HEK293 (cell line): ENCODE data around the gene ADRB2.

ENCODE experiments used
- CTCF ChIA-PET: fragments of 350-600 bp; formaldehyde crosslinking; extraction: SDS; loops from one replicate; lab custom pipeline; 2021; ENCODE audit warnings: antibody characterized with exemption; lab: Yijun Ruan, JAX
- POLR2A ChIA-PET: fragments of 300-600 bp; formaldehyde crosslinking; extraction: SDS; loops from one replicate; lab custom pipeline; 2020; ENCODE audit warnings: antibody characterized with exemption, inconsistent platforms; lab: Yijun Ruan, JAX
- H3K27ac ChIP-seq: fragments of 200-500 bp; sonication (Bioruptor generic); 2 replicates; pipeline ENCODE4 v1.5.1; 2014; ENCODE audit warnings: low read depth, low read length, control low read depth, inconsistent platforms; ENCODE audit errors: extremely low read depth
- H3K36me3 ChIP-seq, 2 experiments: fragments of 200-500 bp in 1 of 2; sonication (Bioruptor generic) in 1 of 2; 1 replicate in 1 of 2; 2 replicates in 1 of 2; pipeline ENCODE4 v1.5.1; 2014 to 2017; ENCODE audit warnings: inconsistent platforms in 2 of 2, low read length in 2 of 2; ENCODE audit not compliant: control insufficient read depth in 2 of 2, insufficient read depth in 1 of 2
- H3K4me1 ChIP-seq: fragments of 200-500 bp; sonication (Bioruptor generic); 2 replicates; pipeline ENCODE4 v1.5.1; 2014; ENCODE audit warnings: mild to moderate bottlenecking, low read length, inconsistent platforms; ENCODE audit not compliant: control insufficient read depth, insufficient read depth
- H3K4me3 ChIP-seq: 2 replicates; pipeline ENCODE4 v1.5.1; 2011; ENCODE audit warnings: low read depth, mild to moderate bottlenecking, control low read depth, low read length, moderate library complexity
- H3K9me3 ChIP-seq: fragments of 200-500 bp; sonication (Bioruptor generic); 2 replicates; pipeline ENCODE4 v1.5.1; 2014; ENCODE audit warnings: low read depth, low read length, inconsistent platforms; ENCODE audit not compliant: control insufficient read depth, insufficient read depth
- GLIS2 ChIP-seq: fragments of 450-650 bp; formaldehyde crosslinking; IDR thresholded peaks from 2 replicates; pipeline ENCODE4 v1.5.1; 2016; ENCODE audit warnings: missing biosample characterization, missing genetic modification characterization
- HOXC10 ChIP-seq: sonication (generic); formaldehyde crosslinking; IDR thresholded peaks from 2 replicates; pipeline ENCODE4 v1.8.1; 2023; ENCODE audit warnings: mild to moderate bottlenecking, missing genetic modification reagents
- INSM2 ChIP-seq: fragments of 450-650 bp; formaldehyde crosslinking; IDR thresholded peaks from 2 replicates; pipeline ENCODE4 v1.5.1; 2016; ENCODE audit warnings: missing biosample characterization, missing genetic modification characterization
- KLF1 ChIP-seq: fragments of 450-650 bp; formaldehyde crosslinking; IDR thresholded peaks from 2 replicates; pipeline ENCODE4 v1.5.1; 2016; ENCODE audit warnings: missing biosample characterization, missing genetic modification characterization
- MYNN ChIP-seq: fragments of 450-650 bp; formaldehyde crosslinking; IDR thresholded peaks from 2 replicates; pipeline ENCODE4 v1.5.1; 2016; ENCODE audit warnings: missing biosample characterization, missing genetic modification characterization, borderline replicate concordance
- SP7 ChIP-seq: fragments of 450-650 bp; formaldehyde crosslinking; IDR thresholded peaks from 2 replicates; pipeline ENCODE4 v1.5.1; 2016; ENCODE audit warnings: missing biosample characterization, missing genetic modification characterization
- YY2 ChIP-seq: fragments of 450-650 bp; formaldehyde crosslinking; IDR thresholded peaks from 2 replicates; pipeline ENCODE4 v1.5.1; 2016; ENCODE audit warnings: missing biosample characterization, missing genetic modification characterization
- ZBTB21 ChIP-seq: fragments of 450-650 bp; formaldehyde crosslinking; IDR thresholded peaks from 2 replicates; pipeline ENCODE4 v1.5.1; 2017; ENCODE audit warnings: missing biosample characterization, missing genetic modification characterization
- ZBTB48 ChIP-seq: fragments of 450-650 bp; formaldehyde crosslinking; IDR thresholded peaks from 2 replicates; pipeline ENCODE4 v1.5.1; 2016; ENCODE audit warnings: missing biosample characterization, missing genetic modification characterization
- ZIC2 ChIP-seq: fragments of 450-650 bp; formaldehyde crosslinking; IDR thresholded peaks from 2 replicates; pipeline ENCODE4 v1.5.1; 2016; ENCODE audit warnings: missing biosample characterization, missing genetic modification characterization
- ZNF146 ChIP-seq: fragments of 450-650 bp; formaldehyde crosslinking; IDR thresholded peaks from 2 replicates; pipeline ENCODE4 v1.5.1; 2016; ENCODE audit warnings: missing biosample characterization, missing genetic modification characterization
- ZNF157 ChIP-seq: fragments of 450-650 bp; formaldehyde crosslinking; IDR thresholded peaks from 2 replicates; pipeline ENCODE4 v1.5.1; 2016; ENCODE audit warnings: missing biosample characterization, missing genetic modification characterization
- ZNF174 ChIP-seq: fragments of 450-650 bp; formaldehyde crosslinking; IDR thresholded peaks from 2 replicates; pipeline ENCODE4 v1.5.0; 2017; ENCODE audit warnings: missing biosample characterization, mild to moderate bottlenecking, missing genetic modification characterization
- ZNF223 ChIP-seq: fragments of 450-650 bp; formaldehyde crosslinking; IDR thresholded peaks from 2 replicates; pipeline ENCODE4 v1.5.1; 2016; ENCODE audit warnings: missing biosample characterization, missing genetic modification characterization
- ZNF274 ChIP-seq, 2 experiments: fragments of 200-500 bp in 1 of 2; fragments of 450-650 bp in 1 of 2; sonication (Bioruptor generic) in 1 of 2; formaldehyde crosslinking in 1 of 2; IDR thresholded peaks; 2 replicates each; pipeline versions ENCODE4 v1.5.1 to v1.6.1; 2014 to 2016; ENCODE audit warnings: borderline replicate concordance in 1 of 2, inconsistent platforms in 1 of 2, low read length in 1 of 2, missing biosample characterization in 1 of 2, missing genetic modification characterization in 1 of 2
- ZNF311 ChIP-seq: fragments of 450-650 bp; formaldehyde crosslinking; IDR thresholded peaks from 2 replicates; pipeline ENCODE4 v1.5.1; 2017; ENCODE audit warnings: missing biosample characterization, missing genetic modification characterization, borderline replicate concordance
- ZNF324 ChIP-seq: fragments of 450-650 bp; formaldehyde crosslinking; IDR thresholded peaks from 2 replicates; pipeline ENCODE4 v1.5.1; 2016; ENCODE audit warnings: missing biosample characterization, missing genetic modification characterization
- ZNF341 ChIP-seq: fragments of 450-650 bp; formaldehyde crosslinking; IDR thresholded peaks from 2 replicates; pipeline ENCODE4; 2016; ENCODE audit warnings: low read depth, missing biosample characterization, missing genetic modification characterization
- ZNF518A ChIP-seq: fragments of 450-650 bp; formaldehyde crosslinking; conservative IDR thresholded peaks from 2 replicates; pipeline ENCODE4 v1.5.1; 2016; ENCODE audit warnings: low read depth, missing biosample characterization, missing genetic modification characterization
- ZNF529 ChIP-seq: fragments of 450-650 bp; formaldehyde crosslinking; IDR thresholded peaks from 2 replicates; pipeline ENCODE4 v1.5.1; 2017; ENCODE audit warnings: missing genetic modification characterization, missing biosample characterization; ENCODE audit not compliant: insufficient replicate concordance
- ZNF600 ChIP-seq: fragments of 450-650 bp; formaldehyde crosslinking; IDR thresholded peaks from 2 replicates; pipeline ENCODE4 v1.5.1; 2016; ENCODE audit warnings: missing biosample characterization, missing genetic modification characterization
- ZNF623 ChIP-seq: fragments of 450-650 bp; formaldehyde crosslinking; IDR thresholded peaks from 2 replicates; pipeline ENCODE4 v1.5.1; 2016; ENCODE audit warnings: missing biosample characterization, missing genetic modification characterization
- ZNF626 ChIP-seq: fragments of 450-650 bp; sonication (Bioruptor Pico); formaldehyde crosslinking; IDR thresholded peaks from 2 replicates; pipeline ENCODE4 v1.5.1; 2018; ENCODE audit warnings: missing biosample characterization, missing genetic modification characterization, inconsistent platforms
- ZNF677 ChIP-seq: fragments of 450-650 bp; IDR thresholded peaks from 2 replicates; pipeline ENCODE4 v1.5.0; 2018; ENCODE audit warnings: missing biosample characterization, mild to moderate bottlenecking, missing genetic modification characterization, moderate library complexity
- ZNF768 ChIP-seq: fragments of 450-650 bp; formaldehyde crosslinking; IDR thresholded peaks from 2 replicates; pipeline ENCODE4 v1.5.1; 2018; ENCODE audit warnings: missing biosample characterization, mild to moderate bottlenecking, missing genetic modification characterization
- ZNF830 ChIP-seq: fragments of 450-650 bp; IDR thresholded peaks from 2 replicates; pipeline ENCODE4 v1.5.0; 2018; ENCODE audit warnings: missing biosample characterization, missing genetic modification characterization, low read depth, mild to moderate bottlenecking, moderate library complexity
- ZSCAN16 ChIP-seq: fragments of 450-650 bp; formaldehyde crosslinking; IDR thresholded peaks from 2 replicates; pipeline ENCODE4 v1.5.1; 2016; ENCODE audit warnings: missing biosample characterization, missing genetic modification characterization
- ZSCAN30 ChIP-seq: fragments of 450-650 bp; IDR thresholded peaks from 2 replicates; pipeline ENCODE4 v1.5.1; 2018; ENCODE audit warnings: missing biosample characterization, mild to moderate bottlenecking, missing genetic modification characterization, moderate library complexity

Gene ADRB2

GRCh38 chr5:148841519-148841918, 15.1 kb downstream of the ADRB2 start (continued):
- no peak for TF ChIP-seq ZNF311
- no peak for TF ChIP-seq ZBTB21 (tag by site-specific recombination)

- CTCF ChIA-PET, result interaction anchor here (0.6 kb wide), 2 partner anchors 98 to 101 kb away, joined by 3 to 4 read pairs; no protein-coding TSS in a partner anchor
- Histone ChIP-seq H3K4me1 (peaks cover 3% of the 10 kb centered on the region; the same call in 1 of the 2 replicates), H3K9me3 (no peaks in the 10 kb centered on the region), H3K4me3 (no peak overlapping the region), H3K36me3 (no peaks in the 10 kb centered on the region), H3K27ac (no peak overlapping the region)
- POLR2A ChIA-PET, result interaction anchor here (1.2 kb wide), 1 partner anchor 16 kb away, joined by 3 read pairs; the partner anchor contains the start of gene ADRB2
- TF ChIP-seq ZNF341 (tag by site-specific recombination), result no peak
- no peak for TF ChIP-seq ZNF623 (tag by site-specific recombination)
- TF ChIP-seq ZNF518A, result no peak
- no peak for TF ChIP-seq ZNF768 (tag by site-specific recombination)
- no peak for TF ChIP-seq ZNF529 (tag by site-specific recombination)
- no peak for TF ChIP-seq ZSCAN30 (tag by site-specific recombination)
- TF ChIP-seq ZNF274 (IDR thresholded peaks at IDR 0.05; ENCODE audit: low read length), result no peak
- no peak for TF ChIP-seq ZNF274 (tag by site-specific recombination; IDR thresholded peaks at IDR 0.05; ENCODE audit: borderline replicate concordance)
- no peak for TF ChIP-seq ZSCAN16 (tag by site-specific recombination)
- no peak for TF ChIP-seq ZNF146
- no peak for TF ChIP-seq MYNN (tag by site-specific recombination)
- no peak for TF ChIP-seq ZBTB48 (tag by site-specific recombination)
- TF ChIP-seq ZNF324 (tag by site-specific recombination), result no peak
- no peak for TF ChIP-seq ZNF223 (tag by site-specific recombination)
- TF ChIP-seq ZIC2, result no peak
Observed at GRCh38 chr5:148842161-148842560, 15.8 kb downstream of the ADRB2 start.

GRCh38 chr5:148843510-148844318, 17.3 kb downstream of the ADRB2 start:
- Histone ChIP-seq H3K27ac (no peak overlapping the region), H3K36me3 (no peaks in the 10 kb centered on the region), H3K4me3 (no peak overlapping the region), H3K9me3 (no peaks in the 10 kb centered on the region), H3K4me1 (peaks cover 3% of the 10 kb centered on the region; the same call in 1 of the 2 replicates)
- ChIA-PET POLR2A (interaction anchor here (0.7 kb wide), 1 partner anchor 18 kb away, joined by 3 read pairs; the partner anchor contains the start of gene ADRB2), CTCF (no interaction called here)
- TF ChIP-seq ZNF600 (tag by site-specific recombination) (no peak), ZNF174 (no peak), INSM2 (tag by site-specific recombination) (no peak), ZNF830 (tag by site-specific recombination) (no peak), YY2 (tag by site-specific recombination) (no peak), HOXC10 (CRISPR knock-in tag) (no peak), ZNF677 (tag by site-specific recombination) (no peak), ZNF157 (no peak), ZNF626 (tag by site-specific recombination) (no peak), KLF1 (no peak), SP7 (tag by site-specific recombination) (no peak), GLIS2 (tag by site-specific recombination) (no peak)
